Measurements from ENCODE around the gene FGB. TPM values are rescaled to one million over a fixed set of nuclear protein-coding genes. Genes with fewer than 3 reads are reported as not detected.

FGB gene
- total RNA-seq, 2 donors from 2014 or later: 0.21 to 0.32 TPM

DNA sequence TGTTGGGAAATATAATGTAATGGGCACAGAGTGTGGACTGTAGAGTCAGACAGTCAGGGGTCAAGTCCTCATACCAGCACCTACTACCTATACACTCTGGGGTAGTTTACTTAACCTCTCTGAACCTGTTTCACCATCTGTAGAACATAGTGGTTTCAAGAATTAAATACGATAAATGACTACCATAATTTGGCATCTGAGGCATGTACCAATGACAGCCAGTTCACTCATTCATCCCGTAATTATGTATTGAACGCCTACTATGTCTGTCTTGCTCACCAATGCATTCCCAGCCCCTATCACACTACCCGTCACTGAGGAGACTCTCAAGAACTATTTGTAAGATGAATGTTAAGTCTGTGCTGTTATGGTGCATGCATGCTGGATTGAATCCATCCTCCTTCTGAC is 2.0 kb upstream of the FGB start:
- DNase-seq: no peak
- no peak for ATAC-seq
- intact Hi-C loops (cut with DNase I): no loop called here

DNA sequence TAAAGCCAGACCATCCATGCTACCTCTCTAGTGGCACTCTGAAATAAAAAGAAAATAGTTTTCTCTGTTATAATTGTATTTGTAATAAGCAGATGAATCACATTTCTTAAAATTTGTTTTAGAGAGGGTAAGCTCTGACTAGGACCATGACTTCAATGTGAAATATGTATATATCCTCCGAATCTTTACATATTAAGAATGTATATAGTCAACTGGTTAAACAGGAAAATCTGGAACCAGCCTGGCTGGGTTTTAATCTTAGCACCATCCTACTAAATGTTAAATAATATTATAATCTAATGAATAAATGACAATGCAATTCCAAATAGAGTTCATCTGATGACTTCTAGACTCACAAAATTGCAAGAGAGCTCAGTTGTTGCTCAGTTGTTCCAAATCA is 1.5 kb downstream of the FGB start:
- no peak for DNase-seq
- intact Hi-C loops (cut with DNase I): no loop called here

DNA sequence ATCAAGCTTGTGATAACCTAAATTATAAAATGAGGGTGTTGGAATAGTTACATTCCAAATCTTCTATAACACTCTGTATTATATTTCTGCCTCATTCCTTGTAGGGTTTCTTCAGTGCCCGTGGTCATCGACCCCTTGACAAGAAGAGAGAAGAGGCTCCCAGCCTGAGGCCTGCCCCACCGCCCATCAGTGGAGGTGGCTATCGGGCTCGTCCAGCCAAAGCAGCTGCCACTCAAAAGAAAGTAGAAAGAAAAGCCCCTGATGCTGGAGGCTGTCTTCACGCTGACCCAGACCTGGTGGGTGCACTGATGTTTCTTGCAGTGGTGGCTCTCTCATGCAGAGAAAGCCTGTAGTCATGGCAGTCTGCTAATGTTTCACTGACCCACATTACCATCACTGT is 2.9 kb downstream of the FGB start:
- intact Hi-C loops (cut with DNase I): no loop called here
- DNase-seq (no peak), ATAC-seq (no peak)

More for the DNA sequence above, 1.5 kb downstream of the FGB start:
- ATAC-seq: no peak

DNA sequence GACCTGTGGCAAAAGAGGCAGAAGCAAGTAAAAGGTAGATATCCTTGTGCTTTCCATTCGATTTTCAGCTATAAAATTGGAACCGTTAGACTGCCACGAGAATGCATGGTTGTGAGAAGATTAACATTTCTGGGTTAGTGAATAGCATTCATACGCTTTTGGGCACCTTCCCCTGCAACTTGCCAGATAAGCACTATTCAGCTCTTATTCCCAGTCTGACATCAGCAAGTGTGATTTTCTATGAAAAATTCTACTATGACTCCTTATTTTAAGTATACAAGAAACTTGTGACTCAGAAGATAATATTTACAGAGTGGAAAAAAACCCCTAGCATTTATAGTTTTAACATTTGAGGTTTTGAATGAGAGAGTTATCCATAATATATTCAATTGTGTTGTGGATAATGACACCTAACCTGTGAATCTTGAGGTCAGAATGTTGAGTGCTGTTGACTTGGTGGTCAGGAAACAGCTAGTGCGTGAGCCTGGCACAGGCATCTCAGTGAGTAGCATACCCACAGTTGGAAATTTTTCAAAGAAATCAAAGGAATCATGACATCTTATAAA is 3.9 kb downstream of the FGB start:
- ATAC-seq: no peak
- intact Hi-C loops (cut with DNase I): no loop called here
- no peak for DNase-seq

DNA sequence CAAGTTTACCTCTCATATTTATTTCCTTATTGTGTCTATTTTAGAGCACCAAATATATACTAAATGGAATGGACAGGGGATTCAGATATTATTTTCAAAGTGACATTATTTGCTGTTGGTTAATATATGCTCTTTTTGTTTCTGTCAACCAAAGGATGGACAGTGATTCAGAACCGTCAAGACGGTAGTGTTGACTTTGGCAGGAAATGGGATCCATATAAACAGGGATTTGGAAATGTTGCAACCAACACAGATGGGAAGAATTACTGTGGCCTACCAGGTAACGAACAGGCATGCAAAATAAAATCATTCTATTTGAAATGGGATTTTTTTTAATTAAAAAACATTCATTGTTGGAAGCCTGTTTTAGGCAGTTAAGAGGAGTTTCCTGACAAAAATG is 6.2 kb downstream of the FGB start:
- DNase-seq (no peak), ATAC-seq (no peak)

DNA sequence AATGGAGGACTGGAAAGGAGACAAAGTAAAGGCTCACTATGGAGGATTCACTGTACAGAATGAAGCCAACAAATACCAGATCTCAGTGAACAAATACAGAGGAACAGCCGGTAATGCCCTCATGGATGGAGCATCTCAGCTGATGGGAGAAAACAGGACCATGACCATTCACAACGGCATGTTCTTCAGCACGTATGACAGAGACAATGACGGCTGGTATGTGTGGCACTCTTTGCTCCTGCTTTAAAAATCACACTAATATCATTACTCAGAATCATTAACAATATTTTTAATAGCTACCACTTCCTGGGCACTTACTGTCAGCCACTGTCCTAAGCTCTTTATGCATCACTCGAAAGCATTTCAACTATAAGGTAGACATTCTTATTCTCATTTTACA is 6.8 kb downstream of the FGB start:
- intact Hi-C loops (cut with DNase I): no loop called here
- ATAC-seq: no peak
- no peak for DNase-seq

More for the DNA sequence above, 6.2 kb downstream of the FGB start:
- intact Hi-C loops (cut with DNase I): no loop called here

DNA sequence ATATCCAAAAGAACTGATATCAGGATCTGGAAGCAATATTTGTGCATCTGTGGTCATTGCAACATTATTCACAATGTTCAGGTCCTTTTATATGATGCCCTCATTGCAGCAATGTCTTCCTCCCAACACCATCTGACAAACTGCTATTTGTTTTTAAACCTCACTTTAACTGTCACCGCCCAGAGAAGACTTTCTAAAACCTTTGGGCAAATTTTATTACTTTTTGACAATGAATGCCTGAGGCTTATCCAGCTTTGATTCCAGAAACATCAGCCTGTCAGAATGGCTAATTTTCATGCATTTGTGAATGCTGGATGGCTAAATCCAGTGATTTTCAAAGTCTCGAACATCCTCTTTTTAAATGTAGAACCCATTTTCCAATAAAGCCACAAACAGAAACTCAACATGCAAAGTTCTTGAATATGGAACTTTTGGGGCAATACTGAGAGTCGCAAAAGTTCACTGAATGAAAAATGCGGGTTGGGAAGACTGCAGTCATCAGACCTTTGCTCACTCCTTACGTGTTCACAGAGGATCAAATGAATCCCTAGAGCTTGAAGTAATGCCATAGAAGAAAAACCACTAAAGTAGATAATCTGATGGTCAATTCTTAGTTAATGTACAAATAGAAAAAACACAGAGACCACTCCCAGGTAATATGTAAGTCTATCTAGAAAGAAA is 10.5 kb downstream of the FGB start:
- intact Hi-C loops (cut with DNase I): no loop called here
- no peak for ATAC-seq
- no peak for DNase-seq

DNA sequence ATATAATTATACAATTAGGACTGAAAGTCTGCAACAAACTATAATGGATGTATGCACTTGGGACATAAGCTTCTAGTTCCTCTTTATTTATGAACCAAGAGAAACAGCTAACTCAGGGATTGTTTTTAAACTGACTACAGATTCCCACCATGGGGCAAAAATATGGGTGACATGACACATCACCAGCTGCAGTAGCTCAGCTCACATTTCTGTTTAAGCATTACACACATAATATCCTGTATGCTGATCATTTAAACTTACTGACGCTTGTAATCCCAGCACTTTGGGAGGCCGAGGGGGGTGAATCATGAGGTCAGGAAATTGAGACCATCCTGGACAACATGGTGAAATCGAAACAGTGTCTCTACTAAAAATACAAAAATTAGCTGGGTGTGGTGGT is 11.5 kb downstream of the FGB start:
- intact Hi-C loops (cut with DNase I): no loop called here
- ATAC-seq (no peak), DNase-seq (no peak)

DNA sequence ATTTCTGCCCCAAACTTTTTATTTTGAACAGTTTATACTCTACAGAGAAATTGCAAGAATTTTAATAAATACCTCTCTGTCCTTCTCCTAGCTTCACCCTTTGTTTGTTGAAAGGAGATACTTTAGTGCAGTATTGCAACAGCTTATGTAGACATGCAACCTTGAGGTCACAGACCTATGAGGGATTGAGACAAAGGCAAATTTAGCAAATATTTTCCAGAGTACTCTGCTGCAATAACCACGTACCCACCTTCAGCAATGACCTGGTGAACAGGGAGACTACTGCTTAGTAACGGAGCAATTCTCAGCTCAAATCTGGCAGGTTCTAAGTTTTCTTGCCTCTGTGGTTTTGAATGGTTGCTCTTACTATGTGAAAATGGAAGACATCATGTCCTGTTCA is 14.5 kb downstream of the FGB start:
- ATAC-seq (no peak), DNase-seq (no peak)
- intact Hi-C loops (cut with DNase I): no loop called here

DNA sequence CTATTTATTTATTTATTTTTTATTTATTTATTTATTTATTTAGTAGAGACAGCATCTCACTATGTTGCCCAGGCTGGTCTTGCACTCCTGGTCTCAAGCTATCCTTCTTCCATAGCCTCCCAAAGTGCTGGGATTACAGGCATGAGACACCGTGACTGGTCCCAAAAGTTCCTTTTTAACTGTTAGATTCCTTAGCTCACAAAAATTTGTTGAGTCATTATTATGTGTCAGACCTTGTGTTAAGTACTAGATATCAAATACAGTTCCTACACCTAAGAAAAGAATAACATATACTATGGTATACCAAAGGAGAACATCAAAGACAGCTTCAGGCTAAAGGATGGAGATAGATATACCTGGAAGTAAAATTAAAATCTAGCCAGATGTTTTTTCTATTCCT is 16.1 kb downstream of the FGB start:
- DNase-seq: no peak
- intact Hi-C loops (cut with DNase I): no loop called here
- ATAC-seq: no peak

DNA sequence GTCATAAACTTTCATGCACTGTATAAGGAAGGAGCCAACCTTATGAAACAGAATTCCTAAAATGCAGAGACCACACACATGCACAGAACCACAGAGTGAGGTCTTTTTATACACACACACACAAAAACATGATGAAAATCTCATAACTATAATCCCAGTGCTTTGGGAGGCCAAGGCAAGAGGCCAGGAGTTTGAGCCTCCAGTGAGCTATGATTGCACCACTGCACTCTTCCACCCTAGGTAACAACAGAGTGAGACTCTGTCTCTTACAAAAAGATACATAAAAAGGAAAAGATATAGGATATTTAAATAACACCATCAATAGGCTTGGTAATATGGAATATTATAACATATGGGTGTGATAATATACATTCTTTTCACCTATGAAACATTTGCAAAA is 17.1 kb downstream of the FGB start:
- no peak for ATAC-seq
- intact Hi-C loops (cut with DNase I): no loop called here
- no peak for DNase-seq

DNA sequence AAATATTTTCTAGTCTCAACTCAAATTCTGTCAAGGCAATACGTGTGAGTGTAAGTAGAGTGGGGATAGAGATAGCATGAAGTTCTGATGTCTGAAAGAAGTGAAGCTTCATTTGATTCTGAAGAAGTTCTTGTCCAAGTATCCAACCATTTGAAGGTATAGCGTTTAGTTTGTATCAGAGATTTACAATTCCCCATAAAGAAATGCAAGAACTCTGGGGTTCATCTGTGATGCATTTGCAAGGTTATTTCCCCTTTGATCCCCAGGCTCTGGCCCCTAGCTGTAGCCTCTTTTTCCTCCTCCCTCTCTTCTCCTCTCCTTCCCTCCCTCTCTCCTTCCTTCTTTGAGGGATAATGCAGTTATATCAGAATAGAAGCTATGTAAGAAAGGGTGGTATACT is 19.9 kb downstream of the FGB start:
- intact Hi-C loops (cut with DNase I): no loop called here
- ATAC-seq (no peak), DNase-seq (no peak)

DNA sequence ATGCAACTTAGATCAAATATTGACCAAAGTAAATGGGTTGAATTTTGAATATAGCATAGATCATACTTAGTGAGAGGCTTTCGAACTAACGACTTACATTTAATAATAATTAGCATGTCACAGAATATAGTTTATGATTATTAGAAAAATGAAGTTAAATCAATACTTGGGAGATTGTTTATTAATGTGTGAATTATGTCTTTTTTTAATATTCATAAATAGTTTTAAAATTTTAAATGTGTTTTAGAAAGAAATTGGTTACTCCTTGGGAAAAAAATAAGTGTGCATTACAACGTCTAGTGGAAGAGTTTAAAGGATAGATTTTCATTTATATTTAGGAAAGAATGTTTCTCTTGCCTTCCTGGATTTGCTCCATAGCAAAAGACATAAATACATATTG is 20.4 kb downstream of the FGB start:
- DNase-seq (no peak), ATAC-seq (no peak)
- intact Hi-C loops (cut with DNase I): no loop called here

DNA sequence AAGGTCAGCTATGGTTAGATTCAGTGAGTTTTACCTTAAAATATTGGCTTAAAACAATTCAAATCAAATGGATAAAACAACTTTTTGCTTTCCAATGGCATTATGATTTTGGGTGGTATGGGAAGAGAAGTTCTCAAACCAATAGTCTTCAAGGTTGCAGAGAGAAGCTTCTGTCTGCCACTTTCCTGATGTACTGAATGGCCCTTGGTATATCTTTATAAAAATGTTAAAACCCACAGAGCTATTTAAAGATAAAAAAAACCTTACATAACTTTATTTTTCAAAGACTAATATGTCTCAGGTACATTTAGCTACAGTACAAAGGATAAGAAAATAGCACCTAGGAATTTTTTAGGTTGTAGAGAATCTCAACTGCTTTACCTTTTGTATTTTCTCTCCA is 20.9 kb downstream of the FGB start:
- intact Hi-C loops (cut with DNase I): no loop called here

DNA sequence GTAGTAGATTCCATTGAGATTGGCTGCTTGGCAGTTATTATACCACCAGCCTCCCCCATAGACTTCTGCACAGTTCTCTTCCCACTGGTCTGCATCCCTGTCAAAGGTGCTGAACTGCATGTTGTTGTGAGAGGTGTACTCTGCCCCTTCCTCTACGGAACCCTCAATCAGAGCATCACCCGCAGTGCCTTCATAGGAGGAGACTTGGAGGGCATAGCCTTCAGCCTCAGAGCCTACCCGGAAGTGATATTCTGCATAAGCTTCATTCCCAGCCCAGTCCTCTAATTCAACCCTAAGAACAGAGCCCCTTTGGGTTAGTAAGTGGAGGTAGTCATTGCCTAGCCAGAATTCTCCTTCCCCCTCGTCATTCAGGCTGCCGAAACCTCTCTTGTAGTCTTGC is 21.4 kb downstream of the FGB start:
- intact Hi-C loops (cut with DNase I): no loop called here
- ATAC-seq: no peak

More for the DNA sequence above, 20.9 kb downstream of the FGB start:
- DNase-seq (no peak), ATAC-seq (no peak)

DNA sequence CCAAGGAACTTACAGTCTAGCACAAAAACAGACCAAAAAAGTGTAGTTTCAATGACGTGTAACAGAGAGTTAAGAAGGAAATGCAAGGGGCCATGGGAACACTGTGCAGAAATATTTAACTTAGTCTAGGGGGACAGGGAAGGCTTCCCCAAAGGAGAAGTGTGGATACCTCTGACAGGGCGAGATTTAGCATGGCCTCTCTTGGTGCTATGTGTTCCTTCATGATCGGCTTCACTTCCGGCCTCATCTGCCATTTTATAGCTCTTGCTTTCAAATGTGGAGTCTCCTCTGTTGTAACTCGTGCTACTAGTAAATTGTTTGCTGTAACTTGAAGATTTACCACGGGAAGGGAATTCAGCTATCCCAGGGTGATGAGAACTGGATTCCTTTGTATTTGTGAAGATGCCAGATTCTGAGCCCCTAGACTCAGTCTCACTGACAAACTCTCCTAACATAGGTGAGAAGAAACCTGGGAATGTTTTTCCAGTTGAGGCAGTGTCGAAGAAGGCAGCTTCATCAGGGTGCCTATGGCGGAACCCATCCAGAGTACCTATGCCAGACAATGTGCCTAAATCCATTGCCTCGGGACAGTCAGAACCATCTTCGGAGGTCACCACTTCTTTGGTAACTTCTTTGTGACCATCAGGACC is 22.7 kb downstream of the FGB start:
- intact Hi-C loops (cut with DNase I): no loop called here
- no peak for ATAC-seq

More for the DNA sequence above, 21.4 kb downstream of the FGB start:
- DNase-seq: no peak

DNA sequence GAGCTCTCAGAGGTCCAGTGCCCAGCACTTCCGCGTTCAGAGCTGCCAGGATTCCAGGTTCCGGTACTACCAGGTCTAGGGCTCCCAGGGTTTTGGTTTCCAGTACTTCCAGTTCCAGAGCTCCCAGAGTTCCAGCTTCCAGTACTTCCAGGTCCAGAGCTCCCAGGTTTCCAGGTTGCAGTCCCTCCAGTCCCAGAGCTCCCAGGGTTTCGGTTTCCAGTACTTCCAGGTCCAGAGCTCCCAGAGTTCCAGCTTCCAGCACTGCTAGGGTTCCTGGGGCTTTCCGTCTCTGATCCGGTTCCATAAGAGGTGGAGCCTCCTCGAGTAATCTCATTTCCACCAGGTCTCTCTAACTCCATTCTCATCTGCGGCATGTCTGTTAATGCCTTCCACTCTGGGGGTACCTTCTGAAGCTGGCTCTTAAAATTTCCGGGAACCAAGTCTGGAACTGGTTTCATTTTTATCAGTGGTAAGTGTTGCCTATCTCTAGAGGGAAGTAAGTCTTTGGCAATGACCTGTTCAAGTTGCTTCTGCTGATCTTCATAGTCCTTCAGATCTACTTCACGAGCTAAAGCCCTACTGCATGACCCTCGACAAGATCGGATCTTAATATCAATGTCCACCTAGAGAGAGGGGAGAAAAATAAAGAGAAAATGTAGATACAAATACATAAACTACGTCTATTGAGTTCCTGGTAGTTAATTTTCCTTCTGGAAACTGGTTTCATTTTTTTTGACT is 23.7 kb downstream of the FGB start:
- ATAC-seq: no peak

More for the DNA sequence above, 22.7 kb downstream of the FGB start:
- DNase-seq: no peak

DNA sequence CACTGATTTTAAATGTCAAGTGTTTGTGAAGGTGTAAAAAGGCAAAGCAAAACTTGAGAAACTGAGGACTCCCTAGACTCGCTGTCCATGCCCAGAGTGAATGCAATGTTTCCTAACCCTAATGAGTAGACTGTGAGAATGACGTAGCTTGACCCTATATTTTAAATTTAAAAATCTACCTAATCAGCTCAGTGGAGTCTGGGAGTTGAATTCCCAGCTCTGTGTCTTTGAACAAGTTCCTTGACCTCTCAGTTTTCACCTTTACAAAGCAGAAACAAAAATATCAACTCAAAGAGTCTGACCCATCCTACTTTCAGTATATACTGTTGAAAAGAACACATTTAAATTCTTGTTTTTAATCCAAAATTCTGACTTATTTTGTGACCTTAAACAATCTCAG is 25.4 kb downstream of the FGB start:
- ATAC-seq: no peak
- no peak for DNase-seq
- intact Hi-C loops (cut with DNase I): no loop called here

More for the DNA sequence above, 23.7 kb downstream of the FGB start:
- intact Hi-C loops (cut with DNase I): no loop called here
- DNase-seq: no peak

DNA sequence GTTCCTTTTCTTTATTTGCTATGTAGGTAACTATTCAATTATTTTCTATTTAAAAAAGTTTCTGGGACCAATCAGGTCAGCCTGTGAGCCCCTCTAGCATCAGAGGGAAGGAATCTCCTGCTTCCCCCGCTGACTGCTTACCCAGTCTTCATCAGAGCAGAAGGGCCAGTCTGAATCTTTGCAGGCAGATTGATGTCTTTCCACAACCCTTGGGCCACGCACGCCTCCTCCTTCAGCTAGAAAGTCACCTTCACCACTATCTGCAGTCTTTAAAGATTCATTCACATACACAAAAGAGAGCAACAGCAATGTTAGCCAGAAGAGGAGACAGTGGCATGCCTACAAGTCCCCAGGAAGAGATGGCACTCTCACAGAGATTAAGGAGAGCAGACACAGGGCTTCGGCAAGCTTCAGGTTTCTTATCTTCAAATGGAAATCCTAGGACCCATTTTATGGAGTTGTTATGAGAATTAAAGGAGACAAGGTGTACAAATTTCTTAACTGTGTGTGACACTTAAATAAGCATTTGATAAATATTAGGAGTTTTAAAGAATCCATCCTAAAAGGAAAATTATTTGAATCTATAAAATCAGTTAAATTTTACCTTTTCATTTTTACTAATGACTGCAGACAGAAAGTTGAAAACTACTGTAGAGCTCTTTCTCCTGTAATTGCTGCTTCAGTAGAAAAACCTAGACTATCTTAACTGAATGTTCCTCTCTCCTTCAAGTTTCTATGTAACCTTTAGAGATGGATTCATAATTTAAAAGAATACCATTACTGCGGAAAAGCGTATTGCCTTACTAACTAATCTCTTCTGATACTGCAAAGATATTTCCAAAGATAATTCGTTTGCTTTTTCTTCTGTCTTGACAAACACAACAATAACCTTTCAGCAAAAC is 26.7 kb downstream of the FGB start:
- intact Hi-C loops (cut with DNase I): no loop called here
- ATAC-seq: no peak
- no peak for DNase-seq

Data from left cardiac atrium (tissue), 4 donors.